ENCODE results near the gene STK17B.
A peak's percentile ranks its signal among the peaks of the same experiment; 100 is the strongest.
"Not testable (repeated sequence)": the region's sequence is repeated elsewhere in the genome, so short reads cannot be mapped to it uniquely, and the experiment has no call there.

Gene STK17B

GRCh38 chr2:196171248-196171871 lies at the start of gene STK17B:
STK17B (minus strand) TSS chr2:196171578; CDS start chr2:196163383, 8,195 bp downstream.
- DNase-seq (ENCODE audit: low read depth), result peak; percentile 85

- DNase-seq (ENCODE audit: low read depth), result no peak
Measured at GRCh38 chr2:196220671-196221070, 49.3 kb upstream of the STK17B start.

GRCh38 chr2:196219671-196220070 lies 48.3 kb upstream of the STK17B start:
- DNase-seq (ENCODE audit: low read depth), result no peak

DNA sequence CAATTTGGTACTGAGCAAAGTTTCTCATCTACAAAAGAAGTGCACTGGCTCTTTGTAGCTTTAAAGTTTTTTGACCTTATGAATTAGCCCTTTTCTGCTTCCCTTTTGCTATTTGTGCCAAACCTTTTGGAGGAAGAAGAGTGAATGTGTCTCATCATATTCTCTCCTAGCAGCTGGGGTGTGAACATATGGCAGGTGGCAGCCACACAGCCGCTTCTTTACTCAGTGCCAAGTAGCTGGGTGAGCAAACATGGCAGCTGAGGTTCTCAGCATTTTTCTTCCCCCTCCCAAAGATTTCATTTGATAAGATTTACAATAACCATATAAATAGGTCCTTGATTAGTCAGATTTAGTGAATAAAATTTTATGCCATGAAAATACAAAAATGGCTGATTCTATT lies 46.7 kb upstream of the STK17B start:
- DNase-seq (ENCODE audit: low read depth), result no peak

DNA sequence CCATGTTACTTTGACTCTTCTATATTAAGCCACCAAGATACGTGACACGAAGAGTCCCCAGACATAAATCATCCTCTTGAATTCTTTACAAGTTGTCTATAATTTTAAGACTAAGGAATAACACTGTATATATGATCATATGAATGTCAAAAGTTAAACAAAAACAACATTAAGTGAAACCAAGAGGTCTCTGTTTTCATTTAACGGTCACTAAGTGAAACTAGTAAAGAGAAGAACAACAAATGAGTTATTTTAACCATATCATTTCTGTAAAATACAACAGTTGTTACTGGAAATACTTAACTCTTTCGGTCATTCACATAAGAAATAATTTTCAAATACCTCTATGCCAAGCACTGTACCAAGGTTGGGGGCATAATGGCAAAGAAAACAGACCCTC lies 45.7 kb upstream of the STK17B start:
- DNase-seq (ENCODE audit: low read depth), result no peak

DNA sequence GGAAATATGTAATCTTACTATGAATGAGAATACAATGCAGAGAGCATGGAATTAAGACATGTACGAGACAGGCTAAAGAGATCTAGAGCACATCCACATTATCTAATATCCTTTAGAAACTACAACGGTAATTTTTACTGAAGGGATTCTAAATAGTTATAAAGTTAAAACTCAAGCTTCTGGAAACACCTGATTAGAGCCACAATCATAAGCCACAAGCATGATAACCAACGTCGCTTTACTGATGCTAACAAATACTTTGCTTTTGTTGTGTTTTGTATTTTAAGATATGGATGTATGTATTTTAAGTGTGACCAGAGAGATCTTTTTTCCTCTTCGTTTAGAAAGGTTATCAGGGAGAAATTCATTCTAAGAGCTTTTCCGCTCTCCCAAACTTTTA lies 44.0 kb upstream of the STK17B start:
- DNase-seq (ENCODE audit: low read depth), result no peak

DNA sequence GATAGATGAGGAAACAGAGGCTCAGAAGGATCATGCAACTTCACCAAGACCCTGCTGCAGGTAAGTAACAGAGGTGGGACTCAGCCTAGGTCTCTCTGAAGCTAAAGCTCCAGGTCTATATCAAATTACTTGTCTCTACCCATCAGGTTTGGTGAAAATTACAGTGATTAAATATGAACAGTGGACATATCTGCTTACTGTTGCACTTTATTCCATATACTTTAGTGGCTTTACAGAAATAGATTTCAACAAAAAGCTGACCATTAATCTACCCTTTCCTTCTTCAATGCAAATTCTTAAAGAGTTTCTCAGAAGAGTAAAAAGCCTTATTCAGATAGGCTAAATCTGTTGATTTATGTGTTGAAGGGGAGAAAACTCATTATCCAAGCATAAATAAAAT lies 42.8 kb upstream of the STK17B start:
- no peak for DNase-seq (ENCODE audit: low read depth)

DNA sequence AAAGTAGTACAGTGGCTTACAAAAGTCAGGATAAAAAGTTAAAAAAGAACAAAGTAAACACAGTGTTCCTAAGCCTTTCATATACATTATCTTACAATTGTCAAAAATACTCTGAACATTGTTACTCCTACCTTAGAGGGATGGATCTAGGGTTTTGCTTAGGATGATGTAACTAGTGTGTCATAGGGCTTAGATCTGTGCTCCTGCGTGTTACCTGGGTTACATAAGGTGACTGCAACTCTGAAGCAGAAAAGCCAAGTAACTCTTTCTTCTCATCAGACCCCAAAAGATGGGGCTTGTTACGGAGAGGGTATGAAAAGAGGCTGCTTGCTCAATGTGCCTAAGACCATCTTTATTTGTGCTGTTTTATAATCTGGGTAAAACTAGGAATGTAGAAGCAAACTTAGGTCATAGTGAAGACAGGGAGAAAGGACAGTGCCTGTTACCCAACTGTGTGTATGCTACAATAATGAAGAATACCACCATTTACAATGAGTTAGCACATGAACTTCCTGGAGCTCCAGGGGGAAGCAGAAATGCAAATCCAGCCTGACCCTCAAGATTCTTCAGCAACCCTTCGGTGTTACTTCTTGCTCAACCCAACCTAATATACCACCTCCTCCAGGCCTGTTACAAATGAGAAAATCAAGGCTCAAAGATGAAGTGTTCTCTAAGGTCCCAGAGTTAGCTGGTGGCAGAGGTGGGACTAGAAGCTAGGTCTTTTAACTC lies 42.0 kb upstream of the STK17B start:
- DNase-seq (ENCODE audit: low read depth), result no peak

DNA sequence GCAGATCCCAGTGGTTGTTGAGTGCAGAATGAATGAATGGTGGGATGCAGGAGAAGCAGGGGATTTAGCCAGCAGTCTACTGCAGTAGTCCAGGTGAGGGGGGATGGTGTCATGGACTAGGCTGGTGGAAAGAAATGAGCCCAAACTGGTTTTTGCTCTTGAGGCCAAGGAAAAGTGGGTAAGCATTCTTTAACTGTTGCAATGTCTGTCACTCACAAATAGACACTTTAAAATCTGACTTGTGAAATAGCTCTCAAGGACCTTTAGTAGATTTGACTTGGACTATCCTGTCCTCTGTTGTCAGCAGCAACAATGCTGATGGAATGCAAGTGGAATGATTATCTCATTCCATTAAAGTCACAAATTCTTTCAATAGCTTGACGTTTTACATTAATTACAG lies 37.5 kb upstream of the STK17B start:
- no peak for DNase-seq (ENCODE audit: low read depth)

DNA sequence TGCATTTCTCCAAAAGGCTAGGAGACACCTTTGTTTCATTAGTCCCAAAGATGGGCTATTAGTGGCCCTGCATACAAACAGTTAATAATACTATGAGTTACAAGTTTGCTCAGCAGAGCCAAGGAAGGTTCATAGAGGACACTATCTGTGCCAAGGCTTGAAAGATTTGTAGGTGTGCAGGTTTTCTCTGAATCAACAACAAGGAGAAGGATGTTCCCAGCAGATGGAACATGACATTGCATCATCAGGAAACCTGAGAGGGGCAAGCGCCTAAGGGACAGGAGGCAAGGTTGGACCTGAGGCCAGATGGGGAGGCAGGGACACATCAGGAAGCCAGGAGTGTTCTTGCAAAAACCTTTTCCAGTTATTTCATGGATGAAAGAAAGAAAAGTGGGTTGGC lies 35.4 kb upstream of the STK17B start:
- DNase-seq (ENCODE audit: low read depth), result no peak

- DNase-seq (ENCODE audit: low read depth), result peak; percentile 60
Measured at GRCh38 chr2:196205881-196206435, 34.6 kb upstream of the STK17B start.

DNA sequence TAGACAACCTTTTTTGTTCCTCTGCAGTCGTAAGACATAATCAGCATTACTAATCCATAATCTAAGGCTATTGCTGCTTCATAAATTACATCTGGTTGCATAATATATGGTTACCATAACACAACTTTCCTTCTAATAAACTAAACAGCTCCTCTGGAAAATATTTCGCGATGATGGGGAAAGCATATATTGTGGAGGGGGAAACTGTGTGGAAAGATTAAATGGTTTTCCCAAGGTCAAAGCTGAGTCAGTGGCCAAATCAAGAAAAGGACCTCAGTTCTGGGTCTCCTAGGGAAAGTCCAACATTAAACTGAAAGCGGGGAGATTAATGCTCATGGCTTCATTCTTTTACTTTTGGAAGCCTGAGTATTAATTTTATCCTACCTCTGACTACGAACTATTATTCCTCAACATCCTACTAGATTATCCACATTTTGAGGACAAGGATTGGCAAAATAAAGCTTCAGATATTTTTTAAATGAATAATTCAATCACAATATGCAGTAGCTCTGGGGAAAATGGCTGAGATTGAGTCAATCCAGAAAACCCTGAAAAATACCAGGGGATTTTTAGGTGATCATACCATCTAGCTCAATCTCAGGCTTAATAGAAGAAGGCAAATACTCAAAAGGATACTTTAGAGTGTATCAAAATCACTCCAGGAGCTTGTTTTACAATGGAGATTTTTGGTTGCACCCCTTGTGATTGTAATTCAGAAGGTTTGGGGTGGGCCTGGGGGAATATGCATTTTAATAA lies 33.8 kb upstream of the STK17B start:
- no peak for DNase-seq (ENCODE audit: low read depth)

GRCh38 chr2:196201229-196202009 lies 30.0 kb upstream of the STK17B start:
- DNase-seq (ENCODE audit: low read depth), result no peak

DNA sequence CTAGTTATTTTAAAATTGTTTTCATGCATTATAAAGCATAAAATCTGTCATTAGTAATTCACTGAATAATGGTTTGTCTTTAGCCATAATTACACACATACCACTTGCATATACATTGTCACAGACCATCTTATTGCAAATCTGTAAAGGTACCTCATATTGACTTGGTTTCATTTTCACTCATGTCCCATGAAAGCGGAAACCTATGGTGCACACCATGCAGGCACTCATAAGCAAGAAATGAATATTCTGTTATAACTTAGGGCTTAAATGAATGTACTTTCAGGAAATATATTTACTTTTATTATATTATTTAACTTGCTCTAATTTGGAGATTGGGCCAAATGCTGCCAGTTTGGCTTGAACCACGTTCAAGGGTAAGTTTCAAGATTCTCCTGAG lies 29.2 kb upstream of the STK17B start:
- DNase-seq (ENCODE audit: low read depth), result no peak

- DNase-seq (ENCODE audit: low read depth), result no peak
Measured at GRCh38 chr2:196195758-196196157, 24.4 kb upstream of the STK17B start.

GRCh38 chr2:196195302-196195701 lies 23.9 kb upstream of the STK17B start:
- DNase-seq (ENCODE audit: low read depth), result no peak

GRCh38 chr2:196191541-196191940 lies 20.2 kb upstream of the STK17B start:
- no peak for DNase-seq (ENCODE audit: low read depth)

- no peak for DNase-seq (ENCODE audit: low read depth)
Measured at GRCh38 chr2:196187898-196188458, 16.6 kb upstream of the STK17B start.

DNA sequence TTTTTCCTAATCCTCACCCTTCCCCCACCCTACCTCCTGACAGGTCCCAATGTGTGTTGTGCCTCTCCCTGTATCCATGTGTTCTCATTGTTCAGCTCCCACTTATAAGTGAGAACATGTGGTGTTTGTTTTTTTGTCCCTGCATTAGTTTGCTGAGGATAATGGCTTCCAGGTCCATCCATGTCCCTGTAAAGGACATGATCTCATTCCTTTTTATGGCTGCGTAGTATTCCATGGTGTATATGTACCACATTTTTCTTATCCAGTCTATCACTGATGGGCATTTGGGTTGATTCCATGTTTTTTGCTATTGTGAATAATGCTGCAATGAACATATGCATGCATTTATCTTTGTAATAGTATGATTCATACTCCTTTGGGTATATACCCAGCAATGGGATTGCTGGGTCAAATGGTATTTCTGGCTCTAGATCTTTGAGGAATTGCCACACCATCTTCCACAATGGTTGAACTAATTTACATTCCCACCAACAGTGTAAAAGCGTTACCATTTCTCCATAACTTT lies 15.9 kb upstream of the STK17B start:
- DNase-seq (ENCODE audit: low read depth), result not testable (repeated sequence)

DNA sequence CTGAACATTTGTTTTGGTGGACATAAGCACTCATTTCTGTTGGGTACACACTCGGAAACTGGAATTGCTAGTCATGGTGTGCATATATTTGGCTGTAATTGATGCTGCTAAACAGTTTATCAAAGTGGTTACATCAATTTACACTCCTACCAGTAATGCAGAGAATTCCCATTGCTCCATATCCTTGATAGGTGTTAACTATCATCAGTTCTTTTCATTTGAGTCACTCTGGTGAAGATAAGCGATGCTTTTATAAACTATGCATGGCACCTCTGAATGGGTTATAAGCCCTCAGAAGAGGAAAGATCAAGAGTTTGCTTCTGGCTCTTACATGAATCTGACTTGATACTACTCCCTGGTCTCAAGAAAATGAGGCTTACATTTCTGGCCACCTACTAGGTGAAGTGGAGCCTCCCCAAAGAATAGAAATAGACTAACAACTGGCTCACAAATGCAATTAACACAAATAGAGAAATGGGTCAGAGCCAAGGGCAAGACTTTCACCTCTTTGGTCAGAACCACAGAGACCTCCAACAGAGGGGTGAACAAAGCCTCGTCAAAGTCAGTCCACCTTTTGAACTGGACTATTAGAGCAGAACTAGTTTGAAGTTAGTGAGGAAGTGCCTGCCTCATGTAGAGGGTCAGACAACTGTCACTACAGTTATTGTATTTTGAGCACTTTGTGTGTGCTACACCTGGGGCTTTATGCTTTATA lies 15.0 kb upstream of the STK17B start:
- no peak for DNase-seq (ENCODE audit: low read depth)

GRCh38 chr2:196184921-196185320 lies 13.5 kb upstream of the STK17B start:
- no peak for DNase-seq (ENCODE audit: low read depth)
